Neuron (in vitro differentiated cells): ENCODE data around the gene SPATS2L.

Experiments
- H2AFZ ChIP-seq: one replicate; pipeline ENCODE4 v1.6.1; 2013; ENCODE audit warnings: low read depth, mild to moderate bottlenecking, inconsistent platforms, low read length, moderate library complexity
- H3K27me3 ChIP-seq: one replicate; pipeline ENCODE4 v1.6.1; 2013; ENCODE audit warnings: low read length; ENCODE audit not compliant: insufficient read depth
- H3K36me3 ChIP-seq: one replicate; pipeline ENCODE4 v1.6.1; 2013; ENCODE audit warnings: low read length; ENCODE audit not compliant: insufficient read depth
- H3K4me1 ChIP-seq: one replicate; pipeline ENCODE4 v1.6.1; 2013; ENCODE audit warnings: low read length; ENCODE audit not compliant: insufficient read depth
- H3K4me3 ChIP-seq: 2 replicates; pipeline ENCODE4 v1.5.1; 2013; ENCODE audit warnings: mild to moderate bottlenecking, low read length, moderate library complexity
- H3K9me3 ChIP-seq: one replicate; pipeline ENCODE4 v1.6.1; 2013; ENCODE audit warnings: low read length

SPATS2L gene

DNA sequence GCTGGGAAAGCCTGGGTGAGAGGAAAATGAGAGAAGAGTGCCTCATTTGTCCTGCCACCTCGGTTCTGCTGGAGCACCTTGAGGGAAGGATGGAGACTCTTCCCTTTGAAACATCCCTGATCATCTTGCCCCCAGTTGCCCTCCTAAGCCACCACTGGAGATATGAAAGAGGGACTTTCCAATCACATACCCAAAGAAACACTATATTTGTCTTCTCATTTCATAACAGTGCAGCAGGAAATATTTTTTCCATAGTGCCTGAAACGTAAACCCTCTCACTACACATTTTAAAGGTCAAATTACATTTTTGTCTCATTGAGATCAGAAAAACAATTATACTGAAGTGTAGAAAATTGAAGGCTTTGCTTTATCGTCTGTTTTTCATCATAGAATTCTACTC, 140.1 kb downstream of the SPATS2L start:
- peaks cover 17% of the 10 kb centered on the region for H3K36me3 ChIP-seq
- no peaks in the 10 kb centered on the region for H3K9me3 ChIP-seq
- no peaks in the 10 kb centered on the region for H3K27me3 ChIP-seq
- H2AFZ ChIP-seq, result no peak overlapping the region
- no peaks in the 10 kb centered on the region for H3K4me1 ChIP-seq
- no peak overlapping the region for H3K4me3 ChIP-seq

DNA sequence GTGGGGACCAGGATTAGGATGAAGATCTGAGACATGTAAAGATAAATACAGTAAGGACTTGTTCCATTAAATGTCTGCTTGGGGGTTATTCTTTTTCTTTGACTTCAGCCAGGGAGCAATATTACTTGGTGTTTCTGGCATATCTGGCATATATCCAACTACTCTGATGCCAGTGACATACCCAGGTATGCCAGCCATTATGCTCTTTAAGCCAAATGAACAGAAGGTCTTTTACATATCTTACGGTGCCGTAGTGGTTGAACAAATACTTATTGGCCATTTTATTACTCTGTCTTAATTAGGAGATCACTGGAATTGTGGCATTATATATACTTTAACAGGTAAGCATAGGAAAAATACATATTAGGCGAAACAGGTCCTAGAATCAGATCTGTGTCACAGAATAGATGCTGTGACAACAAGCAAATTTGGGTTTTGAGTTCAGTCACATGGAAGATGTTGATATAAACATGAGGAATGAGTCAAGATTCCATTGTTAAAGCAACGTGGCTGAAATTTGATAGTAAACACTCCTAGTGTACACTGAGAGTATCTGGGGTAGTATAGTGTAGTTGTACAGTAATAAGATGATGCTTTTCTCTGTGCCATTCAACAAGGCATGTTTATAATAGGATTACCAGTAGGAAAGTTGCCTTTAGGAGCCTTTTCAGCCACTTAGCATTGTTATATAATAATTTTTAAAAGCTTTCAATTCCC, 140.8 kb downstream of the SPATS2L start:
- H3K4me3 ChIP-seq, result no peak overlapping the region
- no peaks in the 10 kb centered on the region for H3K4me1 ChIP-seq
- no peaks in the 10 kb centered on the region for H3K9me3 ChIP-seq
- no peaks in the 10 kb centered on the region for H3K27me3 ChIP-seq
- peaks cover 16% of the 10 kb centered on the region for H3K36me3 ChIP-seq
- H2AFZ ChIP-seq, result no peak overlapping the region

DNA sequence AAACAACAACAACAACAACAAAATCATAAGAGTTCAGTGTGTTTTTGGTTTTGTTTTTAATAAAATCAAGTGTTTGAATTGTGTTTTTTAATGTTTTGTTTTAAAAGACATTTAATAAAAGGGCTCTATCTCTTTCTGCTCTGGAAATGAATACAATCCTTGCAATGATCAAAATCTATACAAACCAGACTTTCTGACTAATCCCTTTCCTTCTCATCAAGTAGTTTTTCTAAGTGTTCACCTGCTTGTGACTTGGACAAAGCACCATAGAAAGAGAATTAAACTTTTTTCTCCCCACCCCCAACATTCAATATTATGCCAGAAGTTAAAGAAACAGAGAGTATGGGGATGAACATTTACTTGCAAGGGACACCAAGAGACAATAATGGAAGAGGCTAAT, 142.0 kb downstream of the SPATS2L start:
- Histone ChIP-seq H3K27me3 (no peaks in the 10 kb centered on the region), H3K4me1 (no peaks in the 10 kb centered on the region), H3K36me3 (peaks cover 12% of the 10 kb centered on the region), H2AFZ (no peak overlapping the region), H3K9me3 (no peaks in the 10 kb centered on the region), H3K4me3 (no peak overlapping the region)

GRCh38 chr2:200449149-200449548, 142.7 kb downstream of the SPATS2L start:
- Histone ChIP-seq H3K4me1 (peaks cover 3% of the 10 kb centered on the region), H2AFZ (no peak overlapping the region), H3K9me3 (no peaks in the 10 kb centered on the region), H3K4me3 (no peak overlapping the region), H3K36me3 (peaks cover 10% of the 10 kb centered on the region), H3K27me3 (no peaks in the 10 kb centered on the region)

GRCh38 chr2:200450288-200450687, 143.8 kb downstream of the SPATS2L start:
- Histone ChIP-seq H2AFZ (no peak overlapping the region), H3K4me3 (no peak overlapping the region), H3K4me1 (peaks cover 3% of the 10 kb centered on the region), H3K36me3 (peaks cover 6% of the 10 kb centered on the region), H3K9me3 (no peaks in the 10 kb centered on the region), H3K27me3 (no peaks in the 10 kb centered on the region)

- H3K4me3 ChIP-seq, result no peak overlapping the region
- no peaks in the 10 kb centered on the region for H3K27me3 ChIP-seq
- no peak overlapping the region for H2AFZ ChIP-seq
- peaks cover 6% of the 10 kb centered on the region for H3K36me3 ChIP-seq
- H3K9me3 ChIP-seq, result no peaks in the 10 kb centered on the region
- peaks cover 3% of the 10 kb centered on the region for H3K4me1 ChIP-seq
Observed at GRCh38 chr2:200451511-200451910, 145.0 kb downstream of the SPATS2L start.

DNA sequence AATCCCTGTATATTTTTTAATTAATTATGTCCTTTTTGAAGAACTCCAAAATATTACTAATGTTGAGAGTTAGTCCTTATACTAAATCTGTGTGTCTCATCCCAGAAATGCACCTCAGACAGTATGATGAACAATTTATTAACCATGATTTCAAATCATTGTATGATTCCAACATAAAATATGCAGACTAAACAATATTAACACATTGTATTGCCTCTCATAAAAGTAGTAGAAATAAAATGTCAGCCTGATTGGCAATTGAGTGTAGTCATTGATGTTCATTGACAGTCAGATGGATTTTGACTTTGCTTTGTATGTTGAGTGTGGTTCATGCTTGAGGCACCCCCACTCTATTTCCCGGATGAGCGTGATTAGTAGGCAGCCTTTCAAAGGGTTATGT, 145.9 kb downstream of the SPATS2L start:
- Histone ChIP-seq H2AFZ (no peak overlapping the region), H3K27me3 (no peaks in the 10 kb centered on the region), H3K9me3 (no peaks in the 10 kb centered on the region), H3K4me1 (peaks cover 3% of the 10 kb centered on the region), H3K36me3 (peaks cover 6% of the 10 kb centered on the region), H3K4me3 (no peak overlapping the region)

DNA sequence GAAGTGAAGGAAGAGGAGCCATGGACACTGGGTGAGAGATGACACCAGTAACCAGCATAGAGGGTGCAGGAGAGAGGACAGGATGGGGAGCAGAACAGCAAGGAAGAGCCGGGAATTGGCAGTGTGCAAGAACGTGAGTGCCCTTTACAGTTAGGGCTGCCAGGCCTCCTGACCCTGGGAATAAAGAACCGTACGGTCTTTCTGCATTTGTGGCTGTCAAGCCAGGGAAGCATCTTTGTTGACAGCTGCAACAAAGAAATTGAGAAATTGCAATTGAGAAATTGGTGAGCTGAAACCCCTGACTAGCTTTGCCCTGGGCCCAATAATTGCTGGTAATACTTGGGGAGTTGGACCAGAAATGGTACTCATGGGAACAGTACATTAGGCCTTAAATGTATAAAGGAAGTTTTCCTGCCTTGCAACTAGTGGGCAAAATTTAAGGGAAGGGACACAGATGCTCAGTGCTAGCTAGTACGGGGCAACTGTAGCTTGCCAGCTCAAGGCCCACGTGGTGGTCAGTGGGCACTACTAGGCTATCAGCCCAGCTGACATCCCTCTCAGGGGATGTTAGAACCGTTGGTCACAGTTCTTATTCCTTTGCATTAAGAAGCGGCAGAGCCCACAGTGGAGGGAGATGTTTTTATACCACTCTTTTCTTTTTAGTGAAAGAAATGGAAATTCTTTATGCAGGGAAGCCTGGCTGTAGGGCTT, 146.8 kb downstream of the SPATS2L start:
- no peak overlapping the region for H2AFZ ChIP-seq
- no peak overlapping the region for H3K4me3 ChIP-seq
- H3K4me1 ChIP-seq, result peaks cover 3% of the 10 kb centered on the region
- no peaks in the 10 kb centered on the region for H3K27me3 ChIP-seq
- no peaks in the 10 kb centered on the region for H3K9me3 ChIP-seq
- H3K36me3 ChIP-seq, result peaks cover 6% of the 10 kb centered on the region

DNA sequence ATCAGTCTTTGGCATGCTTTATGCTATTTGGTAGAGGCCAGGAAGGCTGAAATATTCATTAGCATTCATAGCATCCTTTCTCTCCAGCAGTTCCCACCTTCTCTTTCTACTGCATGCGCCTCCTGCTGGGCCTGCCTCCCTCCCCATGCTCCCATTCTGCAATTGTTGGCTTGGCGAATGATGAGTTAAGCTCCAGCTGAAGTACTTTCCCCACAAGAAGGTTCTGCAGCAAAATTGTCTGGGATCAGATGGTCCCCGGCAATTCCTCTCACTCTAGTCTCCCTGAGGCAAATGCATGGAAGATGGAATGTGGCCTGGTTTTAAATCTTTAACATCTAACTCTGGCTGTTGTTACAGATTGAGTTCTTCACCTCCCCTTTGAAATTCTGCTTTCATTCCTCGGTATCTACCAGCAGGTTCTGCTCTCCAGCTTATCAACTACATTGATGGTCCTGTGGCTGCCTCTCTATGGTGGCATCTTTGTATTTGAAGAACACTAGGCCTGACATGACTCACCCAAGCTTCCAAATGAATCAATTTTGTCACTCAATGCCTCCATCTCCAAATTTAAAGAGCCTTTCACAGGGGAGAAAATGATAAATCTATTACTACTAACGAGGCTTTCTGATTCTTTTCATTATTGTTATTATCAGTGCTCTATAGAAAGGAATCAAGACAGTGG, 147.5 kb downstream of the SPATS2L start:
- Histone ChIP-seq H3K27me3 (no peaks in the 10 kb centered on the region), H3K36me3 (peaks cover 6% of the 10 kb centered on the region), H2AFZ (no peak overlapping the region), H3K9me3 (no peaks in the 10 kb centered on the region), H3K4me1 (peaks cover 3% of the 10 kb centered on the region), H3K4me3 (no peak overlapping the region)

DNA sequence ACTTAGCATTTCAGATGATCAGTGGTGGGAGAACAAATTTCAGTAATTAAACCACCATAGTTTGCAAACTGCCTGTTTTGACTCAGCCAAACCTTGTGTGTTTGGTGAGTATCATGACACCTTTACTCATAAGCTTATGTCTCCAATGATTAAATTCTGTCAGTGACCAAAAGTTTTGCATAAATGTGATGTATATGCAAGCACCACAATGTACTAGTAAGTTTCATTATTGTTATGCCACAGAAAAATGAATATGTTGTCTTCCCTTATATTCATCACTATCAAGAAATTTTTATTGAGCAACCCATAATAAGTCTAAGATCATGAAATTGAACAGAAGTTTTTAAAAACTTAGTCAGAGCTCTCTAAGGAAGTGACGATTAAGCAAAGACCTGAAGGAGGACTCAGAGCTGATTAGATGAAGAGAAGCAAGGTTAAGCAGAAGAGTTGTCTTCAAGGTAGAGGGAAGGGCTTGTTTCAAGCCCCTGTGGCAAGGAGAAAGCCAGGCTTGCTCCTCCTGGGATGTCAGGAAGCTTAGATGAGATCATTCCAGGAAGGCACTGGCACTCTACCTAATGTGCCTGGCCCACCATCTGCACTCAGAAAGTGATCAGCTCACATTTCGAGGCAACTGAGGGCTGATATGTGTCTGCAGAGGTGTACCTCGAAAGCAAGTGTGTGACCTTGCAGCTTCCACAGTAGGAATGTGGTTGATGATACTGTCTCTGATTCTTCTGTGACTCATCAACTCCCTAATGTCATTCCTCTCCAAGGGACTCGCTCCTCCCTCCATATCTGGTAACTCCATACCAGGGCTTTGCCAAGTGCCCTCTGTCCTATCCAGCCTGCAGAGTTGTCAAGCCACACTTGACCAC, 148.7 kb downstream of the SPATS2L start:
- Histone ChIP-seq H3K36me3 (peaks cover 10% of the 10 kb centered on the region), H3K4me3 (no peak overlapping the region), H3K9me3 (no peaks in the 10 kb centered on the region), H2AFZ (no peak overlapping the region), H3K27me3 (no peaks in the 10 kb centered on the region), H3K4me1 (peaks cover 3% of the 10 kb centered on the region)

GRCh38 chr2:200455958-200456421, 149.5 kb downstream of the SPATS2L start:
- H2AFZ ChIP-seq, result no peak overlapping the region
- H3K4me3 ChIP-seq, result no peak overlapping the region
- H3K9me3 ChIP-seq, result no peaks in the 10 kb centered on the region
- H3K4me1 ChIP-seq, result peaks cover 3% of the 10 kb centered on the region
- H3K36me3 ChIP-seq, result peaks cover 5% of the 10 kb centered on the region
- no peaks in the 10 kb centered on the region for H3K27me3 ChIP-seq

DNA sequence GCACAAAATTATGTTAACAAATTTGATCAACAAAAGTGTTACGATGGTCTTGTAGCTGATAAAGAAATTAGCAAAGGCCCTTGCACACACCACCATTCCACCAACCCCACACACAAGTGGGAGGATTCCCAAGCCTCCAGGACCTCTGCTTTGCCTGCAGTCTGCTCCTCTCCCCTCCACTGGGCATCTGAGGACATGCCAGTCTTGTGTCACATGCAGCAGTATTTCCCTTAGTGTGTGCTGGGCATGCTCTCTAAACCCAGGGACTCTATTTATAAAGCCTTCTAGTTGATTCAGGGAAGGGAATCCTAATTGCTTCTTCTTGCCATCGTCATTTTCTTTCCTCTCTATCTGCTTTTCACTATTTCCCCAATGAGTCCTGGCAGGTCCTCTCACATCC, 150.1 kb downstream of the SPATS2L start:
- peaks cover 4% of the 10 kb centered on the region for H3K36me3 ChIP-seq
- no peak overlapping the region for H2AFZ ChIP-seq
- H3K9me3 ChIP-seq, result no peaks in the 10 kb centered on the region
- H3K4me3 ChIP-seq, result no peak overlapping the region
- H3K27me3 ChIP-seq, result no peaks in the 10 kb centered on the region
- H3K4me1 ChIP-seq, result peaks cover 3% of the 10 kb centered on the region
